H9 (cell line): ENCODE measurements around the gene AP3S1. TPM values are rescaled to one million over a fixed set of nuclear protein-coding genes. Genes with fewer than 3 reads are reported as not detected.
"Not testable (repeated sequence)": the region's sequence is repeated elsewhere in the genome, so short reads cannot be mapped to it uniquely, and the experiment has no call there.

Experiments used
- DNase-seq: peaks from one replicate; pipeline ENCODE4 v3.0.0-alpha.2; 2017
- H2AFZ ChIP-seq: one replicate; pipeline ENCODE4 v1.6.1; 2013; ENCODE audit warnings: mild to moderate bottlenecking, low read length, control low read depth, moderate library complexity
- H2AK5ac ChIP-seq: 2 replicates; pipeline ENCODE4 v1.6.1; 2013; ENCODE audit warnings: low read length, control low read depth, mixed read lengths; ENCODE audit not compliant: insufficient read length
- H2BK120ac ChIP-seq: one replicate; pipeline ENCODE4 v1.6.1; 2013; ENCODE audit warnings: low read depth, mild to moderate bottlenecking, low read length, control low read depth, inconsistent platforms; ENCODE audit not compliant: poor library complexity, severe bottlenecking
- H2BK12ac ChIP-seq: 2 replicates; pipeline ENCODE4 v1.6.1; 2013; ENCODE audit warnings: low read length, control low read depth, mixed read lengths, low read depth; ENCODE audit not compliant: insufficient read length
- H2BK15ac ChIP-seq: 2 replicates; pipeline ENCODE4 v1.6.1; 2013; ENCODE audit warnings: low read depth, low read length, control low read depth
- H2BK20ac ChIP-seq: one replicate; pipeline ENCODE4 v1.6.1; 2013; ENCODE audit warnings: low read depth, mild to moderate bottlenecking, low read length, control low read depth, inconsistent platforms; ENCODE audit not compliant: poor library complexity, severe bottlenecking
- H2BK5ac ChIP-seq: 2 replicates; pipeline ENCODE4 v1.6.1; 2013; ENCODE audit warnings: low read length, control low read depth, mixed read lengths; ENCODE audit not compliant: insufficient read length
- H3K14ac ChIP-seq: 2 replicates; pipeline ENCODE4 v1.6.1; 2013; ENCODE audit warnings: low read length, control low read depth; ENCODE audit not compliant: insufficient read depth
- H3K18ac ChIP-seq: 2 replicates; pipeline ENCODE4 v1.6.1; 2013; ENCODE audit warnings: low read depth, mild to moderate bottlenecking, mixed read lengths, low read length, control low read depth; ENCODE audit not compliant: insufficient read length
- H3K23ac ChIP-seq: 2 replicates; pipeline ENCODE4 v1.6.1; 2013; ENCODE audit warnings: low read length, control low read depth, mixed read lengths, low read depth; ENCODE audit not compliant: insufficient read length
- H3K23me2 ChIP-seq: 2 replicates; pipeline ENCODE4 v1.6.1; 2013; ENCODE audit warnings: low read depth, mild to moderate bottlenecking, mixed read lengths, low read length, control low read depth; ENCODE audit not compliant: insufficient read length, poor library complexity, severe bottlenecking
- H3K27ac ChIP-seq: 2 replicates; pipeline ENCODE4 v1.5.1; 2013; ENCODE audit warnings: low read length, control low read depth, mixed read lengths, low read depth; ENCODE audit not compliant: insufficient read length
- H3K27me3 ChIP-seq: 2 replicates; pipeline ENCODE4 v1.6.1; 2013; ENCODE audit warnings: low read length, control low read depth, inconsistent platforms; ENCODE audit not compliant: insufficient read depth
- H3K4ac ChIP-seq: 2 replicates; pipeline ENCODE4 v1.6.1; 2013; ENCODE audit warnings: low read depth, mild to moderate bottlenecking, control low read depth, inconsistent platforms, low read length, moderate library complexity
- H3K4me1 ChIP-seq: 2 replicates; pipeline ENCODE4 v1.6.1; 2013; ENCODE audit warnings: low read length, control low read depth, inconsistent platforms; ENCODE audit not compliant: insufficient read depth
- H3K4me2 ChIP-seq: 2 replicates; pipeline ENCODE4 v1.6.1; 2013; ENCODE audit warnings: low read length, control low read depth, mixed read lengths; ENCODE audit not compliant: insufficient read length, insufficient read depth
- H3K56ac ChIP-seq: 2 replicates; pipeline ENCODE4 v1.6.1; 2013; ENCODE audit warnings: low read depth, mild to moderate bottlenecking, mixed read lengths, low read length, control low read depth; ENCODE audit not compliant: insufficient read length
- H3K79me1 ChIP-seq: 2 replicates; pipeline ENCODE4 v1.6.1; 2013; ENCODE audit warnings: low read depth, mild to moderate bottlenecking, moderate library complexity, low read length, control low read depth, inconsistent platforms; ENCODE audit not compliant: insufficient read depth, poor library complexity, severe bottlenecking
- H3K79me2 ChIP-seq: 2 replicates; pipeline ENCODE4 v1.6.1; 2013; ENCODE audit warnings: low read length, control low read depth, inconsistent platforms; ENCODE audit not compliant: insufficient read depth
- H3K9ac ChIP-seq: 2 replicates; pipeline ENCODE4 v1.6.1; 2013; ENCODE audit warnings: low read length, control low read depth, mixed read lengths; ENCODE audit not compliant: insufficient read length; ENCODE audit errors: extremely low read depth
- H3K9me3 ChIP-seq: one replicate; pipeline ENCODE4 v1.6.1; 2013; ENCODE audit warnings: low read depth, low read length, inconsistent platforms; ENCODE audit not compliant: control insufficient read depth
- H3T11ph ChIP-seq: one replicate; pipeline ENCODE4 v1.6.1; 2013; ENCODE audit warnings: mild to moderate bottlenecking, low read length, control low read depth, inconsistent platforms
- H4K20me1 ChIP-seq: one replicate; pipeline ENCODE4 v1.6.1; 2013; ENCODE audit not compliant: control insufficient read depth, insufficient read length, insufficient read depth
- H4K5ac ChIP-seq: 2 replicates; pipeline ENCODE4 v1.6.1; 2013; ENCODE audit warnings: low read depth, mild to moderate bottlenecking, mixed read lengths, low read length, control low read depth; ENCODE audit not compliant: insufficient read length
- H4K8ac ChIP-seq: replicated peaks from 2 replicates; pipeline ENCODE4 v1.6.1; 2013; ENCODE audit warnings: low read length, control low read depth, mixed read lengths, low read depth; ENCODE audit not compliant: insufficient read length
- H4K91ac ChIP-seq: 2 replicates; pipeline ENCODE4 v1.6.1; 2013; ENCODE audit warnings: low read depth, mild to moderate bottlenecking, moderate library complexity, mixed read lengths, low read length, control low read depth; ENCODE audit not compliant: insufficient read length
- H3K27ac Mint-ChIP-seq, 3 experiments: 2 replicates in 2 of 3; 3 replicates in 1 of 3; pipeline ENCODE4 v1.8.0; 2020 to 2021; ENCODE audit warnings: mixed read lengths in 3 of 3, mild to moderate bottlenecking in 1 of 3, moderate library complexity in 1 of 3
- H3K27me3 Mint-ChIP-seq: 2 replicates; pipeline ENCODE4 v1.8.0; 2021; ENCODE audit warnings: low read depth, mild to moderate bottlenecking, moderate library complexity, mixed read lengths
- H3K36me3 Mint-ChIP-seq, 3 experiments: 2 replicates in 2 of 3; 3 replicates in 1 of 3; pipeline ENCODE4 v1.8.0; 2020 to 2021; ENCODE audit warnings: low read depth in 3 of 3, mixed read lengths in 3 of 3; ENCODE audit not compliant: insufficient read depth in 1 of 3
- H3K4me1 Mint-ChIP-seq, 2 experiments: 2 replicates each; pipeline ENCODE4 v1.8.0; 2020; ENCODE audit warnings: mixed read lengths in 2 of 2
- H3K4me3 Mint-ChIP-seq, 2 experiments: 2 replicates in 1 of 2; 3 replicates in 1 of 2; pipeline ENCODE4 v1.8.0; 2020 to 2021; ENCODE audit warnings: mild to moderate bottlenecking in 2 of 2, mixed read lengths in 2 of 2, moderate library complexity in 1 of 2
- H3K9me3 Mint-ChIP-seq, 2 experiments: 2 replicates in 1 of 2; 3 replicates in 1 of 2; pipeline ENCODE4 v1.8.0; 2020; ENCODE audit warnings: mild to moderate bottlenecking in 2 of 2, mixed read lengths in 2 of 2, moderate library complexity in 1 of 2
- WGBS: extraction: QIAGEN DNeasy Blood & Tissue Kit; methylation state at CpG from one replicate; pipeline ENCODE4 v1.1.7; 2013; ENCODE audit warnings: missing lambda C conversion rate, low lambda C conversion rate, mixed read lengths; ENCODE audit not compliant: insufficient read length; ENCODE audit errors: extremely low coverage; 5-methylcytosine and 5-hydroxymethylcytosine counted together
- total RNA-seq: library from RNA; stranded (reverse); gene quantifications from 2 replicates; pipeline ENCODE4 v1.2.1, GENCODE V29; 2021

AP3S1 gene
- total RNA-seq, 1 experiment from 2014 or later, result 78.4 TPM

DNA sequence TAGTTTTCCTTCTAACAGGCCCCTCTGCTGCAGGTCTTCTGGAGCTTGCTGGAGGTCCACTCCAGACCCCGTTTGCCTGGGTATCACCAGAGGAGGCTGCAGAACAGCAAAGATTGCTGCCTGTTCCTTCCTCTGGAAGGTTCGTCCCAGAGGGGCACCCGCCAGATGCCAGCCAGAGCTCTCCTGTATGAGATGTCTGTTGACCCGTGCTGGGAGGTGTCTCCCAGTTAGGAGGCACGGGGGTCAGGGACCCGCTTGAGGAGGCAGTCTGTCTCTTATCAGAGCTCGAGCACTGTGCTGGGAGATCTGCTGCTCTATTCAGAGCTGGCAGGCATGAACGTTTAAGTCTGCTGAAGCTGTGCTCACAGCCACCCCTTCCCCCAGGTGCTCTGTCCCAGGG lies 40.7 kb downstream of the AP3S1 start:
- H3K14ac ChIP-seq, H3K27me3 Mint-ChIP-seq: not testable (repeated sequence)
- WGBS, result no CpG with 5 or more reads among the region's 8 CpGs

More for the DNA sequence above, 40.7 kb downstream of the AP3S1 start:
- not testable (repeated sequence) for H3K18ac ChIP-seq, H2BK120ac ChIP-seq, H3K56ac ChIP-seq, H3K4ac ChIP-seq, H3K23me2 ChIP-seq, H4K91ac ChIP-seq, H2BK20ac ChIP-seq, H3K9me3 ChIP-seq, H2BK12ac ChIP-seq, H4K8ac ChIP-seq, H4K5ac ChIP-seq, H3K27me3 ChIP-seq, H3K9me3 Mint-ChIP-seq, H3K79me1 ChIP-seq, H2AFZ ChIP-seq, H2BK5ac ChIP-seq, H3K9ac ChIP-seq, DNase-seq, H4K20me1 ChIP-seq, H3K79me2 ChIP-seq, H3K4me2 ChIP-seq, H3K27ac Mint-ChIP-seq, H2AK5ac ChIP-seq, H3T11ph ChIP-seq, H2BK15ac ChIP-seq, H3K4me1 ChIP-seq, H3K27ac ChIP-seq, H3K4me1 Mint-ChIP-seq, H3K4me3 Mint-ChIP-seq, H3K23ac ChIP-seq
- peaks cover 9 to 15% (median 10%) of the 10 kb centered on the region in 3 experiments; a peak in 6 of 7 replicates for H3K36me3 Mint-ChIP-seq
